ENCODE results near the gene MRPS26. TPM values are rescaled to one million over a fixed set of nuclear protein-coding genes. Genes with fewer than 3 reads are reported as not detected.

MRPS26 gene
- total RNA-seq, 1 experiment from 2014 or later: 52.7 TPM

- ChIA-PET CTCF (no interaction called here), POLR2A (no interaction called here)
- Histone ChIP-seq H3K36me3 (ENCODE audit: control insufficient read depth, insufficient read depth, low read length) (no peaks in the 10 kb centered on the region), H3K4me3 (ENCODE audit: low read depth in 2 of 2, low read length in 2 of 2) (no peak overlapping the region), H3K27ac (ENCODE audit: low read length) (no peak overlapping the region), H3K4me1 (ENCODE audit: control insufficient read depth, insufficient read depth, low read length) (peaks cover 3% of the 10 kb centered on the region; the same call in 1 of the 2 replicates), H3K9me3 (ENCODE audit: control insufficient read depth, insufficient read depth, low read depth, low read length) (no peaks in the 10 kb centered on the region), H3K27me3 (ENCODE audit: control insufficient read depth, insufficient read depth, low read length) (no peaks in the 10 kb centered on the region)
- intact Hi-C loops (cut with micrococcal nuclease; ENCODE audit: unreplicated experiment): no loop called here
- no peak for DNase-seq (ENCODE audit: low read depth, low spot score)
- no peak for ATAC-seq
- no TSS peak for BruUV-seq (replicated peaks)
- in situ Hi-C loops (cut with HindIII; ENCODE audit: low pct_unique_long_range_greater_than_20kb, low sequenced_read_pairs): no loop called here
- TF ChIP-seq POLR2AphosphoS5 (IDR thresholded peaks at IDR 0.05; ENCODE audit: low read depth, low read length): no peak
- no peak for TF ChIP-seq CTCF (IDR thresholded peaks at IDR 0.05)
- no peak for TF ChIP-seq TCF7L2 (IDR thresholded peaks at IDR 0.05; ENCODE audit: low read depth, low read length)
- no peak for TF ChIP-seq REST (IDR thresholded peaks at IDR 0.05; ENCODE audit: insufficient read depth in 1 of 2, low read depth in 2 of 2, low read length in 1 of 2)
- TF ChIP-seq SIN3A (IDR thresholded peaks at IDR 0.05; ENCODE audit: borderline replicate concordance, insufficient read depth, low read depth, low read length): no peak
Observed at GRCh38 chr20:3037654-3038053, 8.2 kb upstream of the MRPS26 start.

GRCh38 chr20:3038454-3038853 lies 7.4 kb upstream of the MRPS26 start:
- BruUV-seq (replicated peaks): no TSS peak
- ChIA-PET CTCF (no interaction called here), POLR2A (interaction anchor here (1.0 kb wide), 1 partner anchor 15 kb away, joined by 6 read pairs; no protein-coding TSS in a partner anchor)
- ATAC-seq (no peak), DNase-seq (ENCODE audit: low read depth, low spot score) (no peak)
- TF ChIP-seq SIN3A (IDR thresholded peaks at IDR 0.05; ENCODE audit: borderline replicate concordance, insufficient read depth, low read depth, low read length) (no peak), POLR2AphosphoS5 (IDR thresholded peaks at IDR 0.05; ENCODE audit: low read depth, low read length) (no peak), REST (IDR thresholded peaks at IDR 0.05; ENCODE audit: insufficient read depth in 1 of 2, low read depth in 2 of 2, low read length in 1 of 2) (no peak), CTCF (IDR thresholded peaks at IDR 0.05) (no peak), TCF7L2 (IDR thresholded peaks at IDR 0.05; ENCODE audit: low read depth, low read length) (no peak)
- Histone ChIP-seq H3K4me1 (ENCODE audit: control insufficient read depth, insufficient read depth, low read length) (peaks cover 3% of the 10 kb centered on the region; the same call in 1 of the 2 replicates), H3K36me3 (ENCODE audit: control insufficient read depth, insufficient read depth, low read length) (no peaks in the 10 kb centered on the region), H3K27ac (ENCODE audit: low read length) (no peak overlapping the region), H3K4me3 (ENCODE audit: low read depth in 2 of 2, low read length in 2 of 2) (no peak overlapping the region), H3K9me3 (ENCODE audit: control insufficient read depth, insufficient read depth, low read depth, low read length) (no peaks in the 10 kb centered on the region), H3K27me3 (ENCODE audit: control insufficient read depth, insufficient read depth, low read length) (no peaks in the 10 kb centered on the region)
- in situ Hi-C loops (cut with HindIII; ENCODE audit: low pct_unique_long_range_greater_than_20kb, low sequenced_read_pairs) (no loop called here), intact Hi-C loops (cut with micrococcal nuclease; ENCODE audit: unreplicated experiment) (no loop called here)

Measured in Panc1 (cell line).